ENCODE data around the gene KRT78. TPM values are rescaled to one million over a fixed set of nuclear protein-coding genes. Genes with fewer than 3 reads are reported as not detected.

The KRT78 gene
- total and polyA plus RNA-seq, 9 of the 15 experiments (the other 6 are each of a cell fraction or from before 2014, with no cell fraction given): not detected

DNA sequence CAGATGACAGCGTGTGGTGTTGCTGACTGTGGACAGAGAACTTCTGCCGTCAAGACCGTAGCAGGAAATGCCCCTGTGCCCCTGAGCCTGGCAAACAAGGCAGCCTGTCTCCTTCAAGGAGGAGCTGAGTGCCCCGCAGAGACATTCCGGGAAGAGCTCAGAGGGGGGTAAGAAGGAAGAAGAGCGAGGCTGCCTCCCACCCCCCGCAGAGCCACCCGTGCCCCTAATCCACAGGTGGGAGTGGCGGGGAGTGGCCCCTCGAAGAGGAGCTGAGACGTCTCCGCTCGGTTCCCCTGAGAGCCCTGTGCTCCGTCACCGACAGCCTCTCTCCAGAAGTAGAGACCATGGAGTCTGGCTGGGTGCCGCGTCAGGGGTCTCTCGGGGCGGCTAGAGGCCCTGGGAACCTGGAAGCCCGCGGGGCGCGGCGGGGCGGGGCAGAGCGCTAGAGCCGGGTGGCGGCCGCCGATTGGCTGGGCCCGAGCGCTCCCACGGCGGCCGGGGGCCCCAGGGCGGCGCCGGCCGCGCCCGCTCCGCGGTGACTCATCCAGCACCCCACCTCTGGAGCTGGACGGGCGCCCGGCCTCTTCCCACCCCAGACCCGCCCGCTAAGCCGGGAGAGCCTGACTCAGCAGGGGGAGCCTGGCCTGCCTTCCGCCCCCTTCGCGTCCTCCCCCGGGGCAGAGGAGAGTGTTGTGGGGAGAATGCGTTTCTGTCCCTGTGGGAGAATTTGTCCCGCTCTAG, 25.2 kb upstream of the KRT78 start (continued):
- TF ChIP-seq C11orf30 (IDR thresholded peaks at IDR 0.05; ENCODE audit: low read depth): peak; percentile 89
- TF ChIP-seq STAT5B (CRISPR knock-in tag; IDR thresholded peaks at IDR 0.05): no peak
- peak; percentile 63; the same call in 1 of the 2 replicates for TF ChIP-seq POLR2AphosphoS5 (IDR thresholded peaks at IDR 0.05; ENCODE audit: control insufficient read depth, insufficient read depth, low read depth, low read length)
- no peak for TF ChIP-seq TAF15 (IDR thresholded peaks at IDR 0.05; ENCODE audit: low read depth, low read length)
- TF ChIP-seq RFX5 (IDR thresholded peaks at IDR 0.05; ENCODE audit: low read depth, low read length): no peak
- no peak for TF ChIP-seq NR2C1 (IDR thresholded peaks at IDR 0.05)
- no peak; the same call in 1 of the 2 replicates for TF ChIP-seq NR2C1 (tag; IDR thresholded peaks at IDR 0.05)
- peak; percentile 40; the same call in 1 of the 2 replicates for TF ChIP-seq TEAD4 (IDR thresholded peaks at IDR 0.05; ENCODE audit: low read length)
- no peak for TF ChIP-seq TEAD4 (CRISPR knock-in tag; IDR thresholded peaks at IDR 0.05; ENCODE audit: borderline replicate concordance)
- no peak for TF ChIP-seq ZNF764 (CRISPR knock-in tag; IDR thresholded peaks at IDR 0.05; ENCODE audit: low read depth)
- no peak for TF ChIP-seq HNRNPLL (IDR thresholded peaks at IDR 0.05; ENCODE audit: low read depth, low read length, poor library complexity, severe bottlenecking)
- TF ChIP-seq FIP1L1 (IDR thresholded peaks at IDR 0.05; ENCODE audit: low read depth, low read length, poor library complexity, severe bottlenecking): no peak
- TF ChIP-seq ZZZ3 (IDR thresholded peaks at IDR 0.05): no peak
- TF ChIP-seq ZNF282 (CRISPR knock-in tag; IDR thresholded peaks at IDR 0.05): no peak
- no peak for TF ChIP-seq ZNF695 (CRISPR knock-in tag; IDR thresholded peaks at IDR 0.05)
- 0 out of 2 replicates have a peak, but pooled peaks have one; percentile 6 for TF ChIP-seq SMC3 (conservative IDR thresholded peaks at IDR 0.05; ENCODE audit: insufficient read depth, low read depth, low read length)
- no peak for TF ChIP-seq RUNX1 (IDR thresholded peaks at IDR 0.05; ENCODE audit: low read depth)
- peak; percentile 85 for TF ChIP-seq CTBP1 (IDR thresholded peaks at IDR 0.05; ENCODE audit: borderline replicate concordance)
- peak; percentile 48; the same call in 1 of the 2 replicates for TF ChIP-seq ZBTB2 (IDR thresholded peaks at IDR 0.05)
- no peak for TF ChIP-seq POU5F1 (IDR thresholded peaks at IDR 0.05; ENCODE audit: borderline replicate concordance, low read depth, low read length, partially characterized antibody)
- no peak for TF ChIP-seq ZNF75A (CRISPR knock-in tag; IDR thresholded peaks at IDR 0.05)
- TF ChIP-seq HEY1 (CRISPR knock-in tag; IDR thresholded peaks at IDR 0.05; ENCODE audit: borderline replicate concordance): no peak
- no peak for TF ChIP-seq PKNOX1 (IDR thresholded peaks at IDR 0.05)
- TF ChIP-seq ZNF589 (CRISPR knock-in tag; IDR thresholded peaks at IDR 0.05; ENCODE audit: low read depth): peak; percentile 73; the same call in 1 of the 2 replicates
- no peak for TF ChIP-seq TFE3 (CRISPR knock-in tag; IDR thresholded peaks at IDR 0.05)
- TF ChIP-seq NFIX (CRISPR knock-in tag; IDR thresholded peaks at IDR 0.05; ENCODE audit: low read depth): no peak

Measured in K562 (cell line).